Activated naive CD8-positive, alpha-beta T cell treated with anti-CD3 and anti-CD28 coated beads, Interleukin-2, amount 10 ng/mL, durations not matched to agents 7 days and 5 days (primary cell): Measurements from ENCODE around the gene GRID2. TPM values are rescaled to one million over a fixed set of nuclear protein-coding genes. Genes with fewer than 3 reads are reported as not detected.

Source experiments
- ATAC-seq: fragments of 150-1000 bp; cut with Tn5 transposase; one replicate; pipeline ENCODE4 v1.10.0; 2021; ENCODE audit warnings: low read depth, moderate library complexity
- POLR2A ChIA-PET: fragments of 350-600 bp; sonication (Branson Sonifier 250); formaldehyde crosslinking; loops from one replicate; lab custom pipeline; 2021; ENCODE audit warnings: antibody characterized with exemption; lab: Charles Lee
- DNase-seq: peaks from one replicate; pipeline ENCODE4 v3.0.0; 2021
- H3K27ac Mint-ChIP-seq: one replicate; pipeline ENCODE4 v1.8.0; 2022; ENCODE audit warnings: mild to moderate bottlenecking, mixed read lengths
- H3K27me3 Mint-ChIP-seq: one replicate; pipeline ENCODE4 v1.8.0; 2022; ENCODE audit warnings: mild to moderate bottlenecking, moderate library complexity, mixed read lengths
- H3K36me3 Mint-ChIP-seq: one replicate; pipeline ENCODE4 v1.8.0; 2021; ENCODE audit warnings: mild to moderate bottlenecking, mixed read lengths
- H3K4me1 Mint-ChIP-seq: one replicate; pipeline ENCODE4 v1.8.0; 2021; ENCODE audit warnings: mixed read lengths
- H3K4me3 Mint-ChIP-seq: one replicate; pipeline ENCODE4 v1.8.0; 2022; ENCODE audit warnings: mild to moderate bottlenecking, moderate library complexity, mixed read lengths
- H3K9me3 Mint-ChIP-seq: one replicate; pipeline ENCODE4 v1.8.0; 2021; ENCODE audit warnings: mixed read lengths
- total RNA-seq, 2 experiments: library from RNA; stranded (reverse); gene quantifications; one replicate each; pipeline ENCODE4 v1.2.3, GENCODE V29; 2021

Gene GRID2
- total RNA-seq, 2 experiments from 2014 or later = not detected

DNA sequence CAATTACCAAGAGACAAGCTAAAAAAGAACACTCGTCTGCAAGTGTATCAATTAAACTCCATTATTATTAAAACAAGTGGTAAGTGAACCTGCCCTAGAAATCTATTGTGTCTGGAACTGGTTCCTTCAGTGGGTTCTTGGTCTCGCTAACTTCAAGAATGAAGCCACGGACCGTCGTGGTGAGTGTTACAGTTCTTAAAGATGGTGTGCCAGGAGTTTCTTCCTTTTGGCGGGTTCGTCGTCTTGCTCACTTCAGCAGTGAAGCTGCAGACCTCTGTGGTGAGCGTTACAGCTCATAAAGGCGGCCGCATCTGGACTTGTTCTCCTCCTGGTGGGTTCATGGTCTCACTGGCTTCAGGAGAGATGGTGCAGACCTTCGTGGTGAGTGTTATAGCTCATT lies 231.8 kb downstream of the GRID2 start:
- Mint-ChIP-seq H3K27me3 (no peaks in the 10 kb centered on the region), H3K27ac (no peak overlapping the region), H3K4me3 (no peak overlapping the region), H3K9me3 (peaks cover 2% of the 10 kb centered on the region), H3K36me3 (no peaks in the 10 kb centered on the region), H3K4me1 (no peaks in the 10 kb centered on the region)
- POLR2A ChIA-PET = no interaction called here
- DNase-seq (no peak), ATAC-seq (no peak)

GRCh38 chr4:92551616-92552015 lies 247.8 kb downstream of the GRID2 start:
- Mint-ChIP-seq H3K27me3 (no peaks in the 10 kb centered on the region), H3K36me3 (no peaks in the 10 kb centered on the region), H3K27ac (no peak overlapping the region), H3K9me3 (peaks cover 2% of the 10 kb centered on the region), H3K4me1 (no peaks in the 10 kb centered on the region), H3K4me3 (no peak overlapping the region)
- no peak for DNase-seq
- no peak for ATAC-seq
- POLR2A ChIA-PET = no interaction called here

- POLR2A ChIA-PET = no interaction called here
- Mint-ChIP-seq H3K4me1 (no peaks in the 10 kb centered on the region), H3K9me3 (peaks cover 3% of the 10 kb centered on the region), H3K27me3 (no peaks in the 10 kb centered on the region), H3K4me3 (no peak overlapping the region), H3K36me3 (no peaks in the 10 kb centered on the region), H3K27ac (no peak overlapping the region)
- DNase-seq (no peak), ATAC-seq (no peak)
Measured at GRCh38 chr4:92566269-92566668, 262.5 kb downstream of the GRID2 start.

DNA sequence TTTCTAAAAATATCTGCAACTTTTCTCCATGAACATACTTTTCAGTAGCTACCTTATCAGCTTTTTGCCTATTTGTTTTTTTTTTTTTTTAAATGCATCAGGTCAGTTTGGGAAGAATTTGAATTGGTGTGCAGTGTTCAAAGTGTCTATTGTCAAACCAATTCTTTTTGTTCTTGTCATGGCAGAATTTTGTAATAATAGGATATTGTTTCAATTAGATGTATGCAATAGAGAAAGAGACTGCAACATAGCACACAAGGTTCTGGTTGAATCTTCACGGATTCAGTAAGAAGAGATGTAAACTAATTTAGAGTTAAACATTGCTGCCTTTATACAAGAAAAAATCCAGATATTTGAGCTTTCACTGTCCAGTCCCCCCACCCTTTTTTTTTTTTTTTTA lies 277.1 kb downstream of the GRID2 start:
- POLR2A ChIA-PET = no interaction called here
- ATAC-seq = no peak
- H3K4me3 Mint-ChIP-seq = no peak overlapping the region
- H3K36me3 Mint-ChIP-seq = no peaks in the 10 kb centered on the region
- no peak for DNase-seq
- H3K4me1 Mint-ChIP-seq = no peaks in the 10 kb centered on the region
- peaks cover 6% of the 10 kb centered on the region for H3K9me3 Mint-ChIP-seq
- H3K27me3 Mint-ChIP-seq = no peaks in the 10 kb centered on the region
- no peak overlapping the region for H3K27ac Mint-ChIP-seq

GRCh38 chr4:92599044-92599443 lies 295.3 kb downstream of the GRID2 start:
- no peak for DNase-seq
- H3K4me3 Mint-ChIP-seq = no peak overlapping the region
- no peak overlapping the region for H3K27ac Mint-ChIP-seq
- ATAC-seq = no peak
- H3K36me3 Mint-ChIP-seq = no peaks in the 10 kb centered on the region
- H3K27me3 Mint-ChIP-seq = no peaks in the 10 kb centered on the region
- no peaks in the 10 kb centered on the region for H3K4me1 Mint-ChIP-seq
- peaks cover 5% of the 10 kb centered on the region for H3K9me3 Mint-ChIP-seq
- POLR2A ChIA-PET = no interaction called here

GRCh38 chr4:92600638-92601037 lies 296.9 kb downstream of the GRID2 start:
- ATAC-seq (no peak), DNase-seq (no peak)
- Mint-ChIP-seq H3K4me1 (no peaks in the 10 kb centered on the region), H3K27ac (no peak overlapping the region), H3K36me3 (no peaks in the 10 kb centered on the region), H3K27me3 (no peaks in the 10 kb centered on the region), H3K4me3 (no peak overlapping the region), H3K9me3 (peaks cover 5% of the 10 kb centered on the region)
- POLR2A ChIA-PET = no interaction called here

DNA sequence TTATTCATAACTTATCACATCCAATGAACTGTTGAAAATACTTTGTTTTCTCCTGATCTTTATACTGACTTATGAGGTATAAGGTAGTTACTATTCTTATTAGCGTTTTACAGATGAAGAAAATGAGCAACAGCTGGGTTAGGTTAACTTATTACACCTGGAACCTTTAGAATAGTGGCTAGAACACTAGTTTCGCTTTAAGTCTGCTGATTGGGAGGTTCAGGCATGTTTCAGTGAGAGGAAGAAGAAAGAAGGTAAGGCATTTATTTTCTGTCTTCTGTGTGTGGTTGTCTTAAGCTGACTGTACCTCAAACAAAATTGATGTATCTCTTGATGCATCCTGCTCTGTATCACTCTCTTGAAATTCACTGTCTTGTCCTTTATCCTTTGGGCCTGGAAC lies 302.5 kb downstream of the GRID2 start:
- no peaks in the 10 kb centered on the region for H3K4me1 Mint-ChIP-seq
- no peaks in the 10 kb centered on the region for H3K27me3 Mint-ChIP-seq
- H3K36me3 Mint-ChIP-seq = no peaks in the 10 kb centered on the region
- POLR2A ChIA-PET = no interaction called here
- H3K9me3 Mint-ChIP-seq = peaks cover 5% of the 10 kb centered on the region
- ATAC-seq (no peak), DNase-seq (no peak)
- no peak overlapping the region for H3K4me3 Mint-ChIP-seq
- no peak overlapping the region for H3K27ac Mint-ChIP-seq

GRCh38 chr4:92615049-92615448 lies 311.3 kb downstream of the GRID2 start:
- Mint-ChIP-seq H3K4me1 (no peaks in the 10 kb centered on the region), H3K36me3 (no peaks in the 10 kb centered on the region), H3K4me3 (no peak overlapping the region)

GRCh38 chr4:92618968-92619367 lies 315.2 kb downstream of the GRID2 start:
- no peaks in the 10 kb centered on the region for H3K27me3 Mint-ChIP-seq
- no peaks in the 10 kb centered on the region for H3K9me3 Mint-ChIP-seq
- no peaks in the 10 kb centered on the region for H3K36me3 Mint-ChIP-seq
- POLR2A ChIA-PET = no interaction called here
- no peak overlapping the region for H3K27ac Mint-ChIP-seq
- H3K4me3 Mint-ChIP-seq = no peak overlapping the region
- ATAC-seq = no peak
- no peak for DNase-seq
- no peaks in the 10 kb centered on the region for H3K4me1 Mint-ChIP-seq

More at GRCh38 chr4:92615049-92615448, 311.3 kb downstream of the GRID2 start:
- DNase-seq (no peak), ATAC-seq (no peak)
- POLR2A ChIA-PET = no interaction called here
- no peak overlapping the region for H3K27ac Mint-ChIP-seq
- H3K9me3 Mint-ChIP-seq = no peaks in the 10 kb centered on the region
- no peaks in the 10 kb centered on the region for H3K27me3 Mint-ChIP-seq

- no peak overlapping the region for H3K4me3 Mint-ChIP-seq
- H3K4me1 Mint-ChIP-seq = no peaks in the 10 kb centered on the region
- no peaks in the 10 kb centered on the region for H3K36me3 Mint-ChIP-seq
- H3K9me3 Mint-ChIP-seq = peaks cover 1% of the 10 kb centered on the region
- H3K27me3 Mint-ChIP-seq = no peaks in the 10 kb centered on the region
- ATAC-seq (no peak), DNase-seq (no peak)
- POLR2A ChIA-PET = no interaction called here
- no peak overlapping the region for H3K27ac Mint-ChIP-seq
Measured at GRCh38 chr4:92629302-92629701, 325.5 kb downstream of the GRID2 start.

DNA sequence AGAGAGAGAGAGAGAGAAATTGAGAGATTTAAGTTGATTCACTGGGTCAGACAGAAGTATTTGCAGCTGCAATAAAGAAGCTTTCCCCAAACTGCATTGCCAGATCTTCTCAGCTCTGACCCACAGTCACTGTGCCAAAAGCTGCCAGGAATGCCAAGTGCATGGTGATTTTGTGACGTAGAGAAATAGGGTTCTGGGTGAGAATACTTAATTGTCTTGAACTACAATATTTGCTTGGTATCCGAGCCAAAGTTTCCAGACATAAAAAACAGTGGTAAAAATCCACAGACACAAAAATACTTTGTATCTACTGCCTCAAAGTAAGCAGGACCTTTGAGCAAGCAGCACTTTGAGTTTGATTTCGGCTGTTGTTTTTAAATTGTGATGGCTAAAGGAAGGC lies 331.1 kb downstream of the GRID2 start:
- H3K27ac Mint-ChIP-seq = no peak overlapping the region
- POLR2A ChIA-PET = no interaction called here
- H3K4me3 Mint-ChIP-seq = no peak overlapping the region
- H3K9me3 Mint-ChIP-seq = peaks cover 1% of the 10 kb centered on the region
- H3K36me3 Mint-ChIP-seq = no peaks in the 10 kb centered on the region
- DNase-seq = no peak
- H3K27me3 Mint-ChIP-seq = no peaks in the 10 kb centered on the region
- no peaks in the 10 kb centered on the region for H3K4me1 Mint-ChIP-seq
- ATAC-seq = no peak

GRCh38 chr4:92636038-92636806 lies 332.5 kb downstream of the GRID2 start:
- H3K9me3 Mint-ChIP-seq = peaks cover 1% of the 10 kb centered on the region
- POLR2A ChIA-PET = no interaction called here
- no peak for ATAC-seq
- no peak overlapping the region for H3K4me3 Mint-ChIP-seq
- H3K4me1 Mint-ChIP-seq = no peaks in the 10 kb centered on the region
- H3K36me3 Mint-ChIP-seq = no peaks in the 10 kb centered on the region
- H3K27me3 Mint-ChIP-seq = no peaks in the 10 kb centered on the region
- no peak for DNase-seq
- no peak overlapping the region for H3K27ac Mint-ChIP-seq

GRCh38 chr4:92641409-92641808 lies 337.6 kb downstream of the GRID2 start:
- ATAC-seq = no peak
- no peak for DNase-seq
- Mint-ChIP-seq H3K4me3 (no peak overlapping the region), H3K27ac (no peak overlapping the region), H3K27me3 (no peaks in the 10 kb centered on the region), H3K36me3 (no peaks in the 10 kb centered on the region), H3K4me1 (no peaks in the 10 kb centered on the region), H3K9me3 (peaks cover 4% of the 10 kb centered on the region)
- POLR2A ChIA-PET = no interaction called here

GRCh38 chr4:92646826-92647225 lies 343.1 kb downstream of the GRID2 start:
- H3K27ac Mint-ChIP-seq = no peak overlapping the region
- H3K36me3 Mint-ChIP-seq = no peaks in the 10 kb centered on the region
- no peak overlapping the region for H3K4me3 Mint-ChIP-seq
- POLR2A ChIA-PET = no interaction called here
- ATAC-seq = no peak
- no peaks in the 10 kb centered on the region for H3K27me3 Mint-ChIP-seq
- no peak for DNase-seq
- H3K9me3 Mint-ChIP-seq = peaks cover 2% of the 10 kb centered on the region
- H3K4me1 Mint-ChIP-seq = no peaks in the 10 kb centered on the region
